Skeletal muscle cell (primary cell): ENCODE data around the gene TASP1.

Experiments used
- DNase-seq: peaks from one replicate; pipeline ENCODE4 v3.0.0-alpha.2; 2010; ENCODE audit warnings: low read depth
- H3K4me3 ChIP-seq: 2 replicates; pipeline ENCODE4 v1.5.1; 2011; ENCODE audit warnings: low read depth, mild to moderate bottlenecking, control low read depth, low read length, moderate library complexity

The TASP1 gene

DNA sequence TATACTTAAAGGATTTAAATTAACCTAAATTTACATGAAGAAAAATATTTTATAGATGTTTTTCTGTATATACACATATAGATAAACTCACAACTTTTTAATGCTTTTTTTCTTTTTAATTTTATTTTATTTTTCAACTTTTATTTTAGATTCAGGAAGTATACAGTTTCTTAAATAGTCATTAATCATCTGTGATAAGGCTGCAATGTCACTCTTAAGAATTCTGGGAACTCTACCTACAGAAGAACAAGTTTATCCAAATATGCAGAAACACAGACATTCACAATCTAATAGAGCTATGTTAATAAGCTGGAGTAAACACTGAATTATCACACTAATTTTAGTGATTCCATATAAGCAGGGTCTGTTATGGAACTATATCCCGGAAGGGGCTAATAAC lies 181.2 kb downstream of the TASP1 start:
- H3K4me3 ChIP-seq: no peak overlapping the region
- no peak for DNase-seq

DNA sequence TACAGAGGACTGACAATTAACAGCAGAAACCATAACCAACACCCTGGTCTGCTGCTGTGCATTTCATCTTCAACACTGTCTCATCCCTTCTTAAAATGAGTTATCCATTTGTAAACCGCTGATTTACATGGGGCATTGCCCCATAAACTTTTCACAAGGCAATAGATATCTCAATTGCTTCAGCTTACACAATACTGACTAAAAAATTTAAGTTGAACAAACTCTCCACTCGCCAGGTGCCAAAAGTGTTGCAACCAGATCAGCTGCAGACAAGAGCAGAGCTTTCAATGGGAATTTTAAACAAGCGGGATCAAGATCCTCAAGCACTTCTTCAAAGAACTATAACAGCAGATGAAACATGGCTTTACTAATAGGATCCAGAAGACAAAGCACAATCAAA lies 183.0 kb downstream of the TASP1 start:
- peak; percentile 41 for DNase-seq
- no peak overlapping the region for H3K4me3 ChIP-seq

DNA sequence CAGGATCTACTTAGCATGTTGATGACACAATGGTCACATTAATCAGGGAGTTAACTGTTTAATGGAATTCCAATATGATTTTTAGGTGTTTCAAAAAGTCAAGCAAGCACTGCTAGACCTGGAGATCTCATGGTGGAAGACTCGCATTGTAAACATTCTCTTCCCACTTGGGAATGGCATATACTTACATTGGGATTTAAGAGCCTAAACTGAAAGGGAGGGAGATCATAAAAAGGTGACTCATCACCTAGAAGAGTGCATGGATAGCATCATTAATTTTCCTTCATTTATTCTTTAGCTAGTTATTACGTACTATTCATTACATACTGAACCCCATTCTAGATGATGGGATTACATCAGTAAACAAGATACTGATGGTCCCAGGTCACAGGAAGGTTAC lies 185.4 kb downstream of the TASP1 start:
- no peak overlapping the region for H3K4me3 ChIP-seq
- no peak for DNase-seq

DNA sequence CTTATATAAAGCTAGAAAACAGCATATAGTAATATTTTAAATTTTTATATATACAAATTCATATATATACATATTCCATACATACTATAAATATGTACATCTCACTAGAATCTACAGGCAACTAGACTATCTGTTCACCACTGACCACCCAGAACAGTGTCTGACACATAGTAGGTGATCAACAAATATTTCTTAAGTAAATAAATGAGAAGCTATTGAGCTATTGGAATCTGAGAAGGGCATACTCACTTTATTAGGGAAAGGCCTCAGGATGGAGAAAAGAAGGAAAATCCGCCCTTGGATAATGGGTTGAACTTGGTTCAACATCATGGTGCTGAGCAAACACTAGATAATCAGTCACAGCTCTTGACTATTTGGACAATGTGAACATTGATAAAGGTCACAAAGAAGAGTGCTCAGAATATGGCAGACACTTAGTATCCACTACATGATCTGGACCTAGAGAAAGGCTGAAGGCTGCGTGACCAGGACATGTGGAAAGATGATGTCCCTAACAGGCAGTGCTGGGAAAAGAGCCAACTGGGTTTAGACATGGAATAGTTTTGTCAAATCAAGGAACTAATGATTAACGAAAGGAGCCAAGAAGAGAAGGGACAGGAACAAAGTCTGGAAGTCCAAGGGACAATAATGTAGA lies 186.1 kb downstream of the TASP1 start:
- no peak for DNase-seq
- no peak overlapping the region for H3K4me3 ChIP-seq

DNA sequence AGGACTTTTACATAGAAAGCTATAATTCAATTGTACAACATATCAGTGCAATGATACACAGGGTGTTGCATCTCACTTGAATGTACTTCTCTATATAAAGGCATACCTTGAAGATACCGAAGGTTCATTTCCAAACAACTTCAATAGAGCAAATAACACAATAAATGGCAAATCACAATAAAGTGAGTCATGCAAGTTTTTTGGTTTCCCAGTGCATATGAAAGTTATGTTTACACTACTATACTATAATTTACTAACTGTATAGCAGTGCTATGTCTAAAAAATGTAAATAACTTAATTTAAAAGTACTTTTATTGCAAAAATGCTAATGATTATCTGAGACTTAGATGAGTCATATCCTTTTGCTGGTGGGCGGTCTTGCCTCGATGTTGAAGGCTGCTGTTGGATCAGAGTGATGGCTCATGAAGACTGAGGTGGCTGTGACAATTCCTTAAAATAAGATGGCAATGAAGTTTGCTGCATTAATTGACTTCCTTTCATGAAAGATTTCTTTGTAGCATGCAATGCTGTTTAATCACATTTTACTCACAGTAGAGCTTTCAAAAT lies 188.8 kb downstream of the TASP1 start:
- no peak for DNase-seq
- no peak overlapping the region for H3K4me3 ChIP-seq

DNA sequence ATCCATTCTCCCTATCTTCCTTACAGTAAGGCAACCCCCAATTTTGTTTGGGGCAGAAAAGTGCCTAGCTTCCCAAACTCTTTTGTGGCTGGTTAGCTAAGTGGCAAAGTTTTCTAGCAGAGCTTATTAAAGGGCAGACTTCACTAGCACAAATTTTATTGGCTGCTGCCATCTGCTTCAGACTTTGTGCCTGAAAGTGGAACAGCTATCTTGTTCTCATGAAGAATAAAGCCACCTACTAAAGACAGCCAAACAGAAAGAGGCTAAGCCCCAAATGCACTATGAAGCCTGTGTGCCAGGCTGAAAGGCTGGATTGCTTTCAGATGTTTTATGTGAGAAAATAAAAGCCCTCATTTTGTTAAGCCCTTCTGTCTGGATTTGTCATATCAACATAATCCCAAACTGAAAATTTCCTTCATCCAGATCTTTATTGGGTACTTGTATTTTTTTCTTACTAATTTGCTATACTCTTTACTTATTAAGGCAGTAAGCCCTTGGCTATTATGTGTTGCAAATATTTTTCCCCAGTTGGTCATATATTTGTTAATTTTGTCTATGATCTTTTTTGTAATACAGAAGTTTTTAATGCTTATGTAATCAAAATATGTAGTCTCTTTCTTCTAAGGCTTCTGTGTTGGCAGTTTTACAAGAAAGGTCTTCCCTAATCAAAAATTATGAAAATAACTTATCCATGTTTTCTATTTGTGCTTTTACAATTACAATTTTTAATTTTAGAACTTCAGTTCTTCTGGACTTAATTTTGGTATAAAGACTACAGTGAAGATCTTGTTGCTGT lies 191.1 kb downstream of the TASP1 start:
- no peak for DNase-seq
- H3K4me3 ChIP-seq: no peak overlapping the region

DNA sequence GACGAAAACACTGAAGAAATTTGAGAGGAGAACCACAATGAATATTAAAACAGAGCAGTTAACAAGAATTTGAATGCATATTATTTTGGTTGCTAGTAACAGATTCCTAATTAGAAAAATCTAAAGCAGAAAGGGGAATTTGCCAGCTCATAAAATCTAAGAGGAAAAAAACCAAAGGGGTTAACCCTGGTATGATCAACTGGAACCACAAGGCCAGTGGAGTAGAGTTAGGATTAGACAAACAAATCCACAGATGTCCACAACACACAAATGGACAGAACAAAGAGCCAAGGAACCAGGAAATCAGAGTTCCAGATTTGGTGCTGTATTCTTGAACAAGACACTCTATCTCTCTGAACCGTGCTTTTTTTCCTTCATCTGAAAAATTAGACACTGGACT lies 195.0 kb downstream of the TASP1 start:
- no peak overlapping the region for H3K4me3 ChIP-seq
- no peak for DNase-seq

DNA sequence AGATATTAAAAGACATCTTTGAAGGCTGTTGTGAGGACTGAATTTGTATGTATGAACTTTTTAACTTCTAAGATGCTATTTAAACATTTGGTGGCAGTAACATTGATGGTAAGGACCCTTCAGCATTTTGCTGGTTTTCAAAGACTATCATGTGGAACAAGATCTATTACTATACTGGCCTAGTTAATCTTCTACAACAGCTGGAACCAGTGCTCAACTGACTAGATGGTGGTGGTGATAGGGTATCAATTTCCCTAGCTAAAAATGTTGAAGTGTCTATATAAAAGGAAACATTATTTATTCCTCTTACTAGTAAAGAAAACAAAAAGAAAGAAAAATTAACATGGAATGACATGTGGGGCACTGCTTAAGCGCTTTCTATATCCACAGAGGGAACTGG lies 195.7 kb downstream of the TASP1 start:
- H3K4me3 ChIP-seq: no peak overlapping the region
- DNase-seq: no peak

DNA sequence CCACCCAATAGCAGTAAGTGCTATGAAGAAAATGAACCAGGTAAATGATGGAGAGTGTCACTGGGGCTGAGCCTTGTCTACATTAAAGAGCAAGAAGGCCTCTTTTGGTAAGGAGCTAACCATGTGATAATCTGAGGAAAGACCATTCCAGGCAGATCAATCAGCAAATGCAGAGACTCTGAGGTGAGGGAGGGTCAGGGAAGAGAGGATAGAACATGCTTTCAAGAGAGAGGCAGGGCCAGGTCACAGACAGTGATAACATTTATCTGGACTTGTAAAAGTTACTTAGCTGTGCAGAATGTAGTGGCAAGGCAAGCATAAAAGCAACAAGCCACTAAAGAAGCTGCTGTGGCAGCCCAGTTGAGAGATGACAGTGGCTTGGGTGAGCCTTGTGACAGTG lies 197.3 kb downstream of the TASP1 start:
- H3K4me3 ChIP-seq: no peak overlapping the region
- DNase-seq: no peak

DNA sequence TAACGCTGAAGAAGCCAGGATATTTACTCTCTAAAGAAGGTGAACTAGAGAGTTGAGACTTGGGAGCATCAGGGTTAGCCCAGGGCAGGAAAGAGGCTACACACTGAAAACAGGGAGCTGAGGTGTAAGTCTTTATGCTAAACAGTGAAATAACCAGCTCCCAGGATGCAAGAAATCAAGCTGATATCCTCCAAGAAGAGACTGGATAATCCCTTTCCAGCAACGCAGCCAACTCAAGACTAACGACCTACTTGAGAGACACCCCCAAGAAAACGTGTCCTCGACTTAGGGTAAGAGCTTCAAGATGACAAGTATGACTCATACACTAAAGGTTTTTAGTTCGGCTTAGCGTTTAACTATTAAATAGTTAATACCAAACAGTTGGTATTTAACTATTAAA lies 202.2 kb downstream of the TASP1 start:
- no peak overlapping the region for H3K4me3 ChIP-seq
- no peak for DNase-seq

DNA sequence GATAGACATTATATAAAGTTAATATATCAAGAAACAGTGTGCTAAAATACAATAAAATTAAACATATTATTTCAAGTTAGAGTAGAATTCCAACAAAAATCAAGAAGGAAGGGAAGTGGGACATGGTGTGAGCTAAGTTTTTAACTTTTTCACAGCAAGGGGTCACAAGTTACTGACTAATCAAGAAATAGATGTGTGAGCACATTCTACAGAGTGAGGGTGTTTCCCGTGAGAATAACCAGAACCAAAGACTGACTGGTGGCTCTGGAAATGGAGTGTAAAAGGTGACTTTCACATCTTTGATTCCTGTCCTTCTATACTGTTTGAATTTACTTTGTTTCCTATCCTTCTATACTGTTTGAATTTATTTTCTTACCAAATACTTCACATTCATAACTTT lies 206.6 kb downstream of the TASP1 start:
- no peak for DNase-seq
- H3K4me3 ChIP-seq: no peak overlapping the region

DNA sequence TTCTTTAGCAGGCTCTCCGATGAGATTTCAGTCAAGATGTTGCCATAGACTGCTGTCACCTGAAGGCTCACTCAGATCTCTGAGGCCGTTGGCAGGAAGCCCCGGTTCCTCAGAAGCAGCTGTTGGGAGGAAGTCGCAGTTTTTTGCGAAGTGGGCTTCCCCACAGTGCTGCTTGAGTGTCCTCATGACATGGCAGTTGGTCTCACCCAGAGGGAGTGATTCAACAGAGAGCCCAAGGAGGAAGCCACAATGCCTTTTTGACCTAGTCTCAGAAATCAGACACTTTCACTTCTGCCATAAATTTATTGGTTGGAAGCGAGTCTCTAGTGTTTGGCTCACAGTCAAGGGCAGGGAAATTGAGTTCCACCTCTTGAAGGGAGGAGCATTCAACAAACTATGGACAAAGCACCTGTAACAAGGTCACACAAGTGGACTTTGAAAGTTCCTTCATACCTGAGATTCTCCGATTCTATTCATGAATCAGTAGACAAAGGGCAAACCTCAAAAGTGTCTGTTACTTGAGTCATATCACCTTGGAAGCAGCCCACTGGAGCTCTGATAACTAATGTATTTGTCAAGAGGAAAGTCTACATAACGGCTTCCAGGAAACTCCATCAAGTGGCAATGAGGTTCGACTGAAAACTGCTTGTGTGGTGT lies 208.3 kb downstream of the TASP1 start:
- DNase-seq: no peak

DNA sequence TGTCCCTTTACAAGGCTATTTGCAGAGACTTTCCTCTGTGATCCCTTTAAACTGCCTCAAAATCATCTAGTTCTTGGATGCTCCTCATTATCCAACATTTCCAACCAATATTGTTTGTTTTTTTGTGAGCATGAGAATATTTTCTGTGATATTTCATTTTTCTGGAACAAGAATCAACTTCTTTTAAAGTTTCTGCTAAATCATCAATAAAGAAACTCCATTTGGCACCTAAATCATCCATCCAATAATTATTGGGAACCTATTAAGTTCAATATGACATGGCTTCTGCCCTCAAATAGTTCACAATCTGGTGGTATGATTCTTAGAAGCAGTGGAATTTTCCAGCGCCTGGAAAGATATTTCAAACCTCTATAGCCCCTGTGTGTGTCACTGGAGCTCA lies 210.0 kb downstream of the TASP1 start:
- no peak for DNase-seq
- no peak overlapping the region for H3K4me3 ChIP-seq

More for the DNA sequence above, 208.3 kb downstream of the TASP1 start:
- H3K4me3 ChIP-seq: no peak overlapping the region

DNA sequence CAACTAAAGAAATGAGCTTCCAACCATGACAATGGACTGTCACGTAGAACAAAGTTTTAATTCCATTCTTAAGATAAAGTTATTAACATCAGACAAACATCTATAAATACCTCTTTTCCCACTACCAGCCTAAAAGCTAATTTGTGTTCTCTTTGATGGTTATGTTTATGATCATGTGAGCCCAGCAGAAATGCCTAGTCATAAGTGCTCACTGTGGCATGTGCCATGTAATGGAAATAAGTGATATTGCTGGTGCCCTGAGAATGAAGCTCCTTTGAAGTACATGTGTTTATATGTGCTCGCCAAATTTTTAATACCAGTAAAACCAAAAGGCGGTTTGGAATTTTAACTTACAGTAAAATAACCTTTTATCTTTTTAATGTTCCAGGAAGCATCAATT lies 211.9 kb downstream of the TASP1 start:
- no peak overlapping the region for H3K4me3 ChIP-seq
- DNase-seq: no peak

DNA sequence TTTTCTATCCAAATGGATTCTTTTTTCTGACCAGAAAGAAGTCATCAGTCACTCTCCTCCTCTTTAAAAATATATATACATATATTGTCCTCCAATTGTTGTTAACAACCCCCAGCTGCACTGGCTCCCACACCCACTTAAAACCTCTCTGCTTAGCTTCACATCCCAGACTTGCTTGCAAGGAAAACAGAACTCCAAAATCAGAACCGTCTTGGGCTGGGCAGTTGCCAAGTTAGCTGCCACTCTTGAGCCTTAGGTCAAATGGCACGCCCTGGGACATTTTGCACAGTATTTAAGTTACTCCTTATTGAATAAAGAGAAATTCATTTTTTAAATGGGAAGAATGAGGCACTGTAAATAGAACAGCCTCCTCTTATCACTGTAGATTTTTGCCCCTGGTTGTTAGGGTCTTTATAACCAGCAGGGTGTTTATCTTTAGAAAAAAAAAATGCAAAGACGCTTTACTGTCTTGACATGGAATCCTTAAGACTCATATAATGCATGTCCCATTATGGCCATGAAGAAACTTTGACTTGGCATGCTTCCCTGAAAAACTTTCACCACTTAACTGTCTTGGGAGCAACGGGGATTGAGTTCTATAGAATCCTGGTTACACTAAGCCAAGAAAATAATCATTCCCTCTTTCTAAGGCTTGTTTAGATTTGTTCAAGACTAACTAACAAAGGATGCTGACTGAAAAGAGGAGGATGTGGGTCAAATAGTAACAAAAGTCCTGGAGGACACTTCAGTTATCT lies 213.2 kb downstream of the TASP1 start:
- peak; percentile 39 for DNase-seq
- H3K4me3 ChIP-seq: no peak overlapping the region

DNA sequence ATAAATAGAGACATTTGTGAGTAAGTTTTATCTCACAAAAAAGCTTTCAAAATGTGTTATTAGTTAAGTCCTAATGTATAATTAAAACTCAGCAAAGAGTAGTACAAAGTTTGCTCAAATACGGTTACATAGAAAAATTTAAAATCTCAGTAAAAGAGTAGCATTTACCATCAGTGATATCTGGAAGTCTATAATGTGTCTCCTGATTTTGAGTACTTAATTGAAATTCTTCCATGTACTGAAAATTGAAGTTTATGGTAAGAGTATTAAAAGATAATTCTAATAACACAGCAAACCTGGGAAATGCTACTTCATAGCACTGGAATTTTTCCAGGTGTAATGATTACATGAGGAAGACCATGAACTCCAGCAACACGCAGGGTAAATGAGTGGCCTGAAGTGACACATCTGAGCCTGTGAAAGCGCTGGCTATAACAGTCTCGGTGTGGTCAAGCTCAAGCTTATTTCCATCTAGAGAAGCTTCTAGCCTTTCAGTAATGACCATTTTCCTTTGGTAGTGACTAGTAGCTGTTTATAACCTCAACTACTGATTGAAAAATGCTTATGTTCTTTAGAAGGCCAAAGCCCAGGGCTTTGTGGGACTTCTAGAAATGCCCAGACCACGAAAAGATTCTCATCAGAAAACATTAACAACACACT lies 214.4 kb downstream of the TASP1 start:
- DNase-seq: no peak
- H3K4me3 ChIP-seq: no peak overlapping the region

DNA sequence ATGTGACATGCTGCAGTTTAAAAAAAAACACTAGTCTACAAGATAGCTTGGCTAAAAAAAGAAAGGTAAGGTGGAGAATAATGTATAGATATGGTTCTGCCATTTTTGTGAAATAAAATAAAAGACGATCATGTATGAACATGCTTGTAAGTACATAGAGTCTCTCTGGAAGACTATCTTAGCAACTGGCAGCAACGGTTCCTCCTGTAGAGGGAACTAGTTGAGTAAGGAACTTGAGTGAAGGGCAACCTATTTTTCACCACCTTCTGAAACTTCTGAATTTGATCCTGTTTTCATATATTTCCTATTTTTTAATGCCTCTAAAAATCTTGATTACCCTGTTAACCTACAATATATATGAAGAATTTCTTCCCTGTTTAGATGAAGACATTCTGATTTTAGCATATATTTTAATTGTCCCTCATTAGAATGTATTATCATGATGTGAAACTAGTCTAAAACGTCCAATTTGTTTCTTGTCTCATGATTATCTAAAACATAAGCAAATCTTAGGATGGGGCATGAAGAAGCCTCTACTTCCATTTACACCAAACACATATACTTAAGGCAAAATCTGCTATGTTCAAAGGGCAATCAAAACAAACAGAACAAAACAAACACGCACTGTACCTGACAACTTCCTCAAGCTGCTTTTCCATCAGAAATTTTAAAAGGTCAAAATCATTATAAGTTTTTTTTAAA lies 215.1 kb downstream of the TASP1 start:
- no peak overlapping the region for H3K4me3 ChIP-seq
- no peak for DNase-seq

DNA sequence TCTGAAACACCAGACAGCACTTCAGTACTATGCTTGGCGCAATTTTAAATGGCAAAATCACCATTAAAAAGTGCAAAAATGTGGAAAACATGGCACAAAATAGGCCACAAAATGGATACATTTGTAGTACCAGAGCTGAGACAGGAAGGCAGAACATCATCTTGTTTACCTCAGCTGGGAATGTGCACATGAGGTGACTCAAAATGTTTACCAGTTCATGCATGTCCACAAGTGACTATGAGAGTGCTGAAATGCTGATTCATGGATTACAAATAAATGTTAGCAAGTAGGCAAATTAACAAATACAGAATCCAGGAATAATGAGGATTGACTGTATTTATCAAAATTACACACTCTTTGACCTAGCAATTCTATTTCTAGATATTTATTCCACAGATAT lies 216.1 kb downstream of the TASP1 start:
- no peak for DNase-seq

DNA sequence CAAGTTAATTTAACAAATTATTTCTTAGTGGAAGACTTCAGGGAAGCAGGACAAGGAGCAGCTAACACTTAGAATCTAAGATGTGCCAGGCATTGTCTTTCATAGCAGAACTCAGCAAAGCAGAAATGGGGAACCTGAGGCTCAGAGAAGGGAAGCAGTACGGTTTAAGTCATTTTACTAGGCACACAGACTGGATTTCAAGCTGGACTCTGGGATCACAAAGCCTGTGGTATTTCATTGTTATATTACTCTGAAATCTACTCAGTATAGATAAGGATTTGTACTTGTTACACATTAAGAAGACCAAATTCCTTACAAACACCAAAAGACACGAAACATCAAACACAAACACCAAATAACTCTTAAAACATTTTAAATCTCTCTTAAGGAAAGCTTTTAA lies 218.1 kb downstream of the TASP1 start:
- no peak overlapping the region for H3K4me3 ChIP-seq
- no peak for DNase-seq

More for the DNA sequence above, 216.1 kb downstream of the TASP1 start:
- no peak overlapping the region for H3K4me3 ChIP-seq
